Upper lobe of right lung (tissue), 1 donor: Measurements from ENCODE around the gene UBFD1. TPM values are rescaled to one million over a fixed set of nuclear protein-coding genes. Genes with fewer than 3 reads are reported as not detected.

Experiments used
- ATAC-seq: fragments of 200-7000 bp; cut with Tn5 transposase; one replicate; pipeline ENCODE4 v1.9.1; 2020; ENCODE audit warnings: mild to moderate bottlenecking, moderate library complexity
- DNase-seq: peaks from one replicate; pipeline ENCODE4 v3.0.0-alpha.2; 2020
- H3K27ac ChIP-seq: fragments of 200-600 bp; one replicate; pipeline ENCODE4 v1.8.0; 2022
- H3K27me3 ChIP-seq: fragments of 200-600 bp; one replicate; pipeline ENCODE4 v1.8.0; 2022; ENCODE audit warnings: mild to moderate bottlenecking
- H3K36me3 ChIP-seq: fragments of 200-600 bp; one replicate; pipeline ENCODE4 v1.8.0; 2022
- H3K4me1 ChIP-seq: fragments of 200-600 bp; one replicate; pipeline ENCODE4 v1.8.0; 2022
- H3K4me3 ChIP-seq: fragments of 200-600 bp; one replicate; pipeline ENCODE4 v1.8.0; 2022; ENCODE audit warnings: mild to moderate bottlenecking
- H3K9me3 ChIP-seq: fragments of 200-600 bp; one replicate; pipeline ENCODE4 v1.8.0; 2022
- intact Hi-C: fragments of 100-400 bp; cut with DNase I; formaldehyde crosslinking; loops from one replicate; pipeline ENCODE4 v1.11.0; 2022
- total RNA-seq: library from RNA; stranded (reverse); fragmentation: NEBNext Ultra II Directional; extraction: Animal tissue kit (Norgen Biotek cat#: 25700); gene quantifications from one replicate; pipeline ENCODE4 v1.2.1, GENCODE V29; 2021
- TF ChIP-seq, protein P1 (sequence below): fragments of 200-600 bp; IDR thresholded peaks from one replicate; pipeline ENCODE4 v1.8.0; 2022; ENCODE audit warnings: antibody characterized with exemption
- donor health status: DM: no; HTN: yes; CAD: no; lungs with severe emphysema.

The UBFD1 gene
- total RNA-seq, 1 donor from 2014 or later, result 42.3 TPM

DNA sequence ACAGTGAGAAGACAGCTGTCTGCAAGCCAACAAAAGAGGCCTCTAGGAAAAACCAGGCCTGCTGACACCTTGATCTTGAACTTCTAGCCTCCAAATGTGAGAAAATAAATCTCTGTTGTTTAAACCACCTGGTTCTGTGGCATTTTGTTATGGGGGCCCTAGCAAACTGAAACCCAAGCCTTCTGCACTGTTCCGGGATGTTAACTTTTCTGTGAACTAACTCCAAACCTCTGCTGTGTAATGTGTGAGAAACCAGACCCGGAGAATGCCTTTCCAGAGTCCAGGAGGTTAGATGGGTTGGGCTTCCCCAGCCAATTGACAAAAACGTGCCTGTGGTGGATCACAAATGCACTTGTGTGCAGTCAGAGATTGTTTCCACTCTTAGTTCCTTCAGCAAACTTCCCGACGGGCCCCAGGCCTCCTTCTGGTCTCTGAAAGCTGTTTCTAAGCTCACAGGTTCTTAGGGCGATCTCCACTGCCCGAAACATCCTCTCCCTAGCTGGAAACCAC is 33.6 kb upstream of the UBFD1 start:
- Histone ChIP-seq H3K9me3 (no peaks in the 10 kb centered on the region), H3K36me3 (peaks cover 46% of the 10 kb centered on the region), H3K4me3 (no peak overlapping the region), H3K4me1 (peaks cover 3% of the 10 kb centered on the region), H3K27me3 (no peaks in the 10 kb centered on the region), H3K27ac (no peak overlapping the region)
- intact Hi-C loops, result no loop called here
- DNase-seq, result no peak
- no peak for ATAC-seq
- TF ChIP-seq, protein P1, sequence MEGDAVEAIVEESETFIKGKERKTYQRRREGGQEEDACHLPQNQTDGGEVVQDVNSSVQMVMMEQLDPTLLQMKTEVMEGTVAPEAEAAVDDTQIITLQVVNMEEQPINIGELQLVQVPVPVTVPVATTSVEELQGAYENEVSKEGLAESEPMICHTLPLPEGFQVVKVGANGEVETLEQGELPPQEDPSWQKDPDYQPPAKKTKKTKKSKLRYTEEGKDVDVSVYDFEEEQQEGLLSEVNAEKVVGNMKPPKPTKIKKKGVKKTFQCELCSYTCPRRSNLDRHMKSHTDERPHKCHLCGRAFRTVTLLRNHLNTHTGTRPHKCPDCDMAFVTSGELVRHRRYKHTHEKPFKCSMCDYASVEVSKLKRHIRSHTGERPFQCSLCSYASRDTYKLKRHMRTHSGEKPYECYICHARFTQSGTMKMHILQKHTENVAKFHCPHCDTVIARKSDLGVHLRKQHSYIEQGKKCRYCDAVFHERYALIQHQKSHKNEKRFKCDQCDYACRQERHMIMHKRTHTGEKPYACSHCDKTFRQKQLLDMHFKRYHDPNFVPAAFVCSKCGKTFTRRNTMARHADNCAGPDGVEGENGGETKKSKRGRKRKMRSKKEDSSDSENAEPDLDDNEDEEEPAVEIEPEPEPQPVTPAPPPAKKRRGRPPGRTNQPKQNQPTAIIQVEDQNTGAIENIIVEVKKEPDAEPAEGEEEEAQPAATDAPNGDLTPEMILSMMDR, result no peak

DNA sequence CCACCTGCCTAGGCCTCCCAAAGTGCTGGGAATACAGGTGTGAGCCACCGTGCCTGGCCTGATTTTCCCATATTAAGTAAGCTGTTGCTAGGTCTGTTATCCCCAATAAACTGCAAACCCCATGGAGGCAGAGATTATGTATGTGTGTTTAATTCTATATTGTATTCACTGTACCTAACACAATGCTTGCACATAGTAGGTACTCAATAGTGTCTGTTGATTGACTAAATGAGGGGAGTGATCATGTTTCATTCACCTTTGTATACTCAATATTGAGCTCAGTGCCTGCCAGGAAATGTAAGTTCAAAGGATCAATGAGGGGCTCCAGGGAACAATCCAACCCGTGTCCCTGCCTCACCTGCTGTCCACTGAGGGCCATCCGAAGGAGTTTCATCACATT is 32.6 kb upstream of the UBFD1 start:
- Histone ChIP-seq H3K27ac (no peak overlapping the region), H3K4me1 (no peaks in the 10 kb centered on the region), H3K9me3 (no peaks in the 10 kb centered on the region), H3K36me3 (peaks cover 54% of the 10 kb centered on the region), H3K27me3 (no peaks in the 10 kb centered on the region), H3K4me3 (no peak overlapping the region)
- TF ChIP-seq, protein P1, result no peak
- DNase-seq (no peak), ATAC-seq (no peak)
- intact Hi-C loops, result no loop called here

DNA sequence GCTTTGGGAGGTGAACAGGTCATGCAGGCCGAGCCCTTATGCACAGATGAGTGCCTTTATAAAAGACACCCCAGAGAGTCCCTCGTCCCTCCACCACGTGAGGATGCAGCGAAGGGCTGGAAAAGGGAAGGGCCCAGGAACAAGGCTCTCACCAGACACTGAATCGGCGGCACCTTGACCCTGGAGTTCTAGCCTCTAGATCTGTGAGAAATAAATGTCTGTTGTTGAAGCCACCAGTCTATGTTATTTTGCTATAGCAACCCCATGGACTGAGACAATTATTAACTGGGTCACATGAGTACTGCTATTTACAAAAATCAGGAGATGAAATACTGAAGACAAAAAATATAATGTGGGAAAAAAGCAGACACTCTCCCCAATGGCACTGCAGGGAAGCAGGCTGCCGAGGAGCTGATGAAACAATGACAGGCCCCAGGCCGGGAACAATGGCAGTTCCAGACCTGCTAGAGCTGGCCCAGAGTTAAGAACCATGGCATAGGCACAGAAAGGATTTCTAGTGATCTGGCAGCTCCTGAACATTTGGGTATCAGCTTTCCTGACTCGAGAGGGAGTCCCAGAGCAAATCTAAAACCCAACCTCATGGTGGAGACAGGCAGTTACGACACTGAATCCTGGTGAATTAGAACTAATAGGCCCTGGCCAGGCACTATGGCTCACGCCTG is 29.4 kb upstream of the UBFD1 start:
- no peaks in the 10 kb centered on the region for H3K27me3 ChIP-seq
- H3K4me3 ChIP-seq, result no peak overlapping the region
- ATAC-seq (no peak), DNase-seq (no peak)
- TF ChIP-seq, protein P1, result no peak
- H3K9me3 ChIP-seq, result no peaks in the 10 kb centered on the region
- H3K4me1 ChIP-seq, result no peaks in the 10 kb centered on the region
- H3K27ac ChIP-seq, result peak overlapping the region; percentile 65
- peaks cover 58% of the 10 kb centered on the region for H3K36me3 ChIP-seq
- intact Hi-C loops, result no loop called here

DNA sequence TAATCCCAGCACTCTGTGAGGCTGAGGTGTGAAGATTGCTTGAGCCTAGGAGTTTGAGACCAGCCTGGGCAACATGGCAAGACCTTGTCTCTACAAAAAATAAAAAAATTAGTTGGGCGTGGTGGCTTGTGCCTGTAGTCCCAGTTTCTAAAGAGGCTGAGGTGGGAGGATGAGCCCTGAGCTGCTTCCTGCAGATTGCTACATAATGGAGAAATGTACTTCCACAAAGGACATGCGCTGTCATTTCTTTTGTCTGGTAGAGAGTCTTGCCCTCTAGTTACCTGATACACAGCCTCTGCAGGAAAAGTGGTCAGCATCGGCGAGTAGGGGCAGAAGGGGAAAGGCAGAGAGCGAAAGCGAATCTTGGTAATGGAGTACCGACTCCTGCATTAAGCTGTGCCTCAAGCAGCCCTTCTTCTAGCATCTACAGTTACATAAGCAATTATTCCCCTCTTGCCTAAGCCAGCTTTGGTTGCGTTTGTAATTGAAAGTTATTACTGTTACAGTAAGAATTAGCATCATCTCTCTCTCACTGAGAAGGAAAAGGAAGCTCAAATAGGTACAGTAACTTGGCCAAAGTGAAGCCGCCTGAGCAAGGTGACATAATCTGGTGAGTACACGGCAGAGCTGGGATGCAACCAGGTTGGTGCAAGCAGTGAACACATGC is 28.8 kb upstream of the UBFD1 start:
- Histone ChIP-seq H3K4me3 (no peak overlapping the region), H3K9me3 (no peaks in the 10 kb centered on the region), H3K27me3 (no peaks in the 10 kb centered on the region), H3K27ac (peak overlapping the region; percentile 65), H3K4me1 (no peaks in the 10 kb centered on the region), H3K36me3 (peaks cover 60% of the 10 kb centered on the region)
- ATAC-seq, result peak; percentile 80
- TF ChIP-seq, protein P1, result no peak
- intact Hi-C loops, result no loop called here
- no peak for DNase-seq

DNA sequence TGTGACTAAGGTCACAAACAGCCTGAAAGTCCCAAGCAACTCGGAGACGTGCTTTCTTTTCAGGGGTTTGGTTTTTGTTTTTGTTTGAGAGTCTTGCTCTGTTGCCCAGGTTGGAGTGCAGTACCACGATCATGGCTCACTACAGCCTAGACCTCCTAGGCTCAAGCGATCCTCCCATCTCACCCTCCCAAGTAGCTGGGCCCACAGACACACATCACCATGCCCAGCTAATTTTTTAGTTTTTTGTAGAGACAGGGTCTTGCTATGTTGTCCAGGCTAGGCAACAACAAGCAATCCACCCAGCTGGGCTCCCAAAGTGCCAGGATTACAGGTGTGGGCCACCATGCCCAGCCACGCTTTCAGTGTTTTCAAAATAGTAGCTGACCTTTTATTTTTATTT is 27.5 kb upstream of the UBFD1 start:
- no peak for ATAC-seq
- intact Hi-C loops, result no loop called here
- no peak for DNase-seq

More for the DNA sequence above, 27.5 kb upstream of the UBFD1 start:
- TF ChIP-seq, protein P1, result no peak
- Histone ChIP-seq H3K4me1 (no peaks in the 10 kb centered on the region), H3K27me3 (no peaks in the 10 kb centered on the region), H3K9me3 (no peaks in the 10 kb centered on the region), H3K27ac (no peak overlapping the region), H3K4me3 (no peak overlapping the region), H3K36me3 (peaks cover 63% of the 10 kb centered on the region)
